Hepatocyte (in vitro differentiated cells): ENCODE data around the gene BCAR1. TPM values are rescaled to one million over a fixed set of nuclear protein-coding genes. Genes with fewer than 3 reads are reported as not detected.
"Not testable (repeated sequence)": the region's sequence is repeated elsewhere in the genome, so short reads cannot be mapped to it uniquely, and the experiment has no call there.

Experiments used
- DNase-seq: peaks from one replicate; pipeline ENCODE4 v3.0.0-alpha.2; 2016; ENCODE audit warnings: low spot score
- H2AFZ ChIP-seq: fragments of 200-600 bp; sonication (generic); 2 replicates; pipeline ENCODE4 v1.6.0; 2016; ENCODE audit warnings: antibody characterized with exemption, mild to moderate bottlenecking
- H3K27ac ChIP-seq: fragments of 200-600 bp; sonication (generic); 2 replicates; pipeline ENCODE4 v1.5.1; 2016; ENCODE audit warnings: mild to moderate bottlenecking
- H3K27me3 ChIP-seq: fragments of 200-600 bp; sonication (generic); 2 replicates; pipeline ENCODE4 v1.6.1; 2016
- H3K36me3 ChIP-seq: fragments of 200-600 bp; sonication (generic); replicated peaks from 2 replicates; pipeline ENCODE4 v1.5.1; 2016; ENCODE audit warnings: low read depth; ENCODE audit not compliant: insufficient read depth
- H3K4me1 ChIP-seq: fragments of 200-600 bp; sonication (generic); 2 replicates; pipeline ENCODE4 v1.5.1; 2016; ENCODE audit warnings: mild to moderate bottlenecking, moderate library complexity; ENCODE audit not compliant: insufficient read depth
- H3K4me2 ChIP-seq: fragments of 200-600 bp; sonication (generic); 2 replicates; pipeline ENCODE4 v1.6.0; 2016
- H3K4me3 ChIP-seq: fragments of 200-600 bp; sonication (generic); 2 replicates; pipeline ENCODE4 v1.5.1; 2016; ENCODE audit warnings: mild to moderate bottlenecking
- H3K79me2 ChIP-seq: fragments of 200-600 bp; sonication (generic); 2 replicates; pipeline ENCODE4 v1.6.0; 2017; ENCODE audit warnings: mild to moderate bottlenecking
- H3K9me2 ChIP-seq: fragments of 200-600 bp; sonication (generic); replicated peaks from 2 replicates; pipeline ENCODE4 v1.6.0; 2017; ENCODE audit warnings: mild to moderate bottlenecking; ENCODE audit not compliant: insufficient read depth
- H3K9me3 ChIP-seq: fragments of 200-600 bp; sonication (generic); 2 replicates; pipeline ENCODE4 v1.5.1; 2016; ENCODE audit warnings: low read depth, mild to moderate bottlenecking
- H4K20me1 ChIP-seq: fragments of 200-600 bp; sonication (generic); 2 replicates; pipeline ENCODE4 v1.6.0; 2016; ENCODE audit warnings: mild to moderate bottlenecking; ENCODE audit not compliant: insufficient read depth, poor library complexity, severe bottlenecking
- EZH2 ChIP-seq: fragments of 200-600 bp; sonication (generic); IDR thresholded peaks from 2 replicates; pipeline ENCODE4 v1.6.1; 2016; ENCODE audit warnings: antibody characterized with exemption, mild to moderate bottlenecking, borderline replicate concordance
- EZH2phosphoT487 ChIP-seq: fragments of 200-600 bp; sonication (generic); IDR thresholded peaks from one replicate; pipeline ENCODE4 v1.6.1; 2018; ENCODE audit warnings: antibody characterized with exemption, mild to moderate bottlenecking, low read depth, moderate library complexity; ENCODE audit not compliant: unreplicated experiment, severe bottlenecking
- WGBS: methylation state at CpG from one replicate; pipeline ENCODE4 v1.1.6; 2016; ENCODE audit warnings: low lambda C conversion rate; ENCODE audit errors: missing lambda C conversion rate; 5-methylcytosine and 5-hydroxymethylcytosine counted together
- polyA plus RNA-seq: library from polyadenylated mRNA; unstranded; fragments of >200 nt; fragmentation: Nextera tagmentation; extraction: Ambion mirVana; gene quantifications from 2 replicates; pipeline ENCODE4 v1.2.1, GENCODE V29; 2016
- total RNA-seq: library from RNA; depleted of rRNA; stranded (reverse); fragments of >200 nt; gene quantifications from 2 replicates; pipeline ENCODE4 v1.2.3, GENCODE V29; 2014
- TF ChIP-seq, protein P1 (sequence below): fragments of 200-600 bp; sonication (generic); IDR thresholded peaks from 2 replicates; pipeline ENCODE4 v1.5.1; 2016; ENCODE audit warnings: antibody characterized with exemption, mild to moderate bottlenecking; ENCODE audit not compliant: poor library complexity

Gene BCAR1
- total and polyA plus RNA-seq, 2 experiments from 2014 or later = 77.3 to 112 TPM

DNA sequence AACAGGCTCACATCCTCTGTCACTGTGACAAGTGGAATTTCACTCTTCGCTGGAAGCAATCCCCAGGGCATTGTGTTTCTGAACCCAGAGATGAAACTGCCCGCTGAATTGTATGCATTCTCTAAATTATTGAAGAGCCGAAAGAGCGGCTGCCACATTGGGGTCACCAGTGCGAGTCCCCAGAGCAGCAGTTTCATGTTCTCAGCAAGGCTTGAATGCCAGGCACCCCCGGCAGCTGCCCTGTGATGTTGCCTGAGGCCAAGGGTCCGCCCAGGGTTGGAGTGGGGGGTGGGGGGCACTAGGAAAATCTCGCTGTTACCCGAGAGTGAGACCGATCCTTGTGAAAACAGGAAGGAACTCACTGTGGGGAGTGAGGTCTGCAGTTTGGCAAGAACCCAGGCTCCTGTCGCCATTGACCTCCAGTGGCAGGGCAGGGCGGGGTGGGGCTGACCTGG is 20.7 kb upstream of the BCAR1 start:
- H3K4me2 ChIP-seq = no peak overlapping the region
- TF ChIP-seq EZH2phosphoT487 (no peak), EZH2 (no peak)
- TF ChIP-seq, protein P1, sequence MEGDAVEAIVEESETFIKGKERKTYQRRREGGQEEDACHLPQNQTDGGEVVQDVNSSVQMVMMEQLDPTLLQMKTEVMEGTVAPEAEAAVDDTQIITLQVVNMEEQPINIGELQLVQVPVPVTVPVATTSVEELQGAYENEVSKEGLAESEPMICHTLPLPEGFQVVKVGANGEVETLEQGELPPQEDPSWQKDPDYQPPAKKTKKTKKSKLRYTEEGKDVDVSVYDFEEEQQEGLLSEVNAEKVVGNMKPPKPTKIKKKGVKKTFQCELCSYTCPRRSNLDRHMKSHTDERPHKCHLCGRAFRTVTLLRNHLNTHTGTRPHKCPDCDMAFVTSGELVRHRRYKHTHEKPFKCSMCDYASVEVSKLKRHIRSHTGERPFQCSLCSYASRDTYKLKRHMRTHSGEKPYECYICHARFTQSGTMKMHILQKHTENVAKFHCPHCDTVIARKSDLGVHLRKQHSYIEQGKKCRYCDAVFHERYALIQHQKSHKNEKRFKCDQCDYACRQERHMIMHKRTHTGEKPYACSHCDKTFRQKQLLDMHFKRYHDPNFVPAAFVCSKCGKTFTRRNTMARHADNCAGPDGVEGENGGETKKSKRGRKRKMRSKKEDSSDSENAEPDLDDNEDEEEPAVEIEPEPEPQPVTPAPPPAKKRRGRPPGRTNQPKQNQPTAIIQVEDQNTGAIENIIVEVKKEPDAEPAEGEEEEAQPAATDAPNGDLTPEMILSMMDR = no peak
- no peak for DNase-seq

DNA sequence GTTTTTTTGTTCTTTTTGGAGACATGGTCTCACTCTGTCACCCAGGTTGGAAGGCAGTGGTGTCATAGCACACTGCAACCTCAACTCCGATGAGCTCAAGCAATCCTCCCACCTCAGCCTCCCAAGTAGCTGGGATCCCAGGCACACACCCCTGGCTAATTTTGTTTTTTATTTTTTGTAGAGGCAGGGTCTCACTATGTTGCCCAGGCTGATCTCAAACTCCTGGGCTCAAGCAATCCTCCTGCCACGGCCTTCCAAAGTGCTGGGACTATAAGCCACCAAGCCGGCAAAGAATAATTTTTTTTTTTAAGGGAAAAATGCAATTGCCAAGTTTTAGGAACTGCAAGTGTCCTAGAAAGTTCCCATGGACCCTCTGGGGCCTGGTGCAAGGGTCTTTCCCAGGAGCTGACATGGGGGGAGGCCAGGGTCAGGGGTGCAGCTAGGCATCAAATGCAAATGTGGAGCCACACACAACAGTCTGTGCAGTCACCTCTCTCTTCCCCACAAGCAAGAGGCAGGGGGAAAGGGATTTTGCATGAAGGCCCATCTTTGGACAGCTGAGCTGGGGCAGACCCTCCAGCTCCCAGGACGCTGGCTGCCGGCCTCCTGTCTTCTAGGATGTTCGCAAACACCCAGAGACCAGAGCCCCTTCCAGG is 20.1 kb upstream of the BCAR1 start:
- H2AFZ ChIP-seq = no peak overlapping the region
- H3K9me3 ChIP-seq = no peaks in the 10 kb centered on the region
- WGBS = 73% methylated on average over 6 of the region's 6 CpGs

More for the DNA sequence above, 20.7 kb upstream of the BCAR1 start:
- Histone ChIP-seq H3K27ac (no peak overlapping the region), H3K4me1 (peaks cover 8% of the 10 kb centered on the region), H3K4me3 (no peak overlapping the region), H4K20me1 (no peaks in the 10 kb centered on the region), H3K27me3 (no peaks in the 10 kb centered on the region), H2AFZ (no peak overlapping the region), H3K9me3 (no peaks in the 10 kb centered on the region), H3K36me3 (no peaks in the 10 kb centered on the region), H3K9me2 (no peaks in the 10 kb centered on the region), H3K79me2 (no peaks in the 10 kb centered on the region)
- WGBS = 66% methylated on average over 12 of the region's 12 CpGs

DNA sequence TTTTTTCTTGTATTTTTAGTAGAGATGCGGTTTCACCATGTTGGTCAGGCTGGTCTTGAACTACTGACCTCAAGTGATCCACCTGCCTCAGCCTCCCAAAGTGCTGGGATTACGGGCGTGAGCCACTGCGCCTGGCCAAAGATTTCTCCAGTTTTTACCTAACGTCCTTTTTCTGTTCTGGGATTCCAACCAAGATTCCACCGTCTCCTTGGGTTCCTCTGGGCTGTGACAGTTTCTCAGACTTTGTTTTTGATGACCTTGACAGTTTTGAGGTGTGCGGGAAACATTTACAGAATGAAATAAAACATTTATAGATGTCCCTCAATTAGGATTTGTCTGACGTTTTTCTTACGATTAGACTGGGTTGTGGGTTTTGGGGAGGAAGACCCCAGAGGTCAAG is 17.9 kb upstream of the BCAR1 start:
- peaks cover 20% of the 10 kb centered on the region for H3K79me2 ChIP-seq
- H4K20me1 ChIP-seq, H3K36me3 ChIP-seq, DNase-seq, H3K9me3 ChIP-seq, H3K4me2 ChIP-seq, H2AFZ ChIP-seq, H3K9me2 ChIP-seq, H3K4me3 ChIP-seq, H3K27me3 ChIP-seq, H3K27ac ChIP-seq: not testable (repeated sequence)
- WGBS = 86% methylated on average over 9 of the region's 9 CpGs
- H3K4me1 ChIP-seq = peaks cover 21% of the 10 kb centered on the region

More for the DNA sequence above, 20.1 kb upstream of the BCAR1 start:
- H3K36me3 ChIP-seq = no peaks in the 10 kb centered on the region
- H3K27ac ChIP-seq = no peak overlapping the region
- no peaks in the 10 kb centered on the region for H3K9me2 ChIP-seq
- H3K4me3 ChIP-seq = no peak overlapping the region
- TF ChIP-seq, protein P1 = no peak
- TF ChIP-seq EZH2phosphoT487 (no peak), EZH2 (no peak)
- no peaks in the 10 kb centered on the region for H3K27me3 ChIP-seq
- H3K4me1 ChIP-seq = peaks cover 12% of the 10 kb centered on the region
- no peaks in the 10 kb centered on the region for H4K20me1 ChIP-seq
- peaks cover under 1% of the 10 kb centered on the region for H3K79me2 ChIP-seq
- no peak for DNase-seq
- no peak overlapping the region for H3K4me2 ChIP-seq

DNA sequence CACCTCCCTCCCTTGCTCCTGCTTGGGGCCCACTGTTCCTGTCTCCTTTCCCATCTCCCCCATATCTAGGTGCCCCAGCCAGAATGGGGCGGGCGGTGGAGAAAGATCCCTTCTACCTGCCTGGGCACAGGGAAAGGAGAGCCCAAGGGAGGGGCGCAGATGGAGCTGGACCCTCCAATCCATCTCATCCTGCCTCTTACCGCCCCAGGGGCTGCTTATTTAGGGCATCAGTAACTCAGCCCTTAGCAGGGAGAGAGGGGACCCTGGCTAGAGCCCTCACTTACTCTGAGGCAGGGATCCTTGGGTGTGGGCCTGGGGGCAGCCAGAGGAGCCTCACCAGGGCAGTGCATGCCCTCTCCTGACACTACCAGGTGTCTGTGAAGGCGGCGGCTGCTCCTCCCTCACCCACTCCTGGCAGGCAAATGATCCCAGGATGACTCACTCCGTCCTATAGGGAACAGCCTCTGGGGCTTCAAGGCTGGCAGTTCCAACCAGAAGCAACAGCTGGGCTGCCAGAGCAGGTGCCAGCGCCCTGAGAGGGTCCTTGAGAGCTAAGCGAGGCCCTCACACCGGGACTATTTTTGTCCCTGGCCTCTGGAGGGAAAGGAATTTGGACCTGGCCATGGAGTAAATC is 16.3 kb upstream of the BCAR1 start:
- no peak overlapping the region for H2AFZ ChIP-seq
- peaks cover 36% of the 10 kb centered on the region for H3K79me2 ChIP-seq
- WGBS = 74% methylated on average over 10 of the region's 10 CpGs
- peaks cover 37% of the 10 kb centered on the region for H3K4me1 ChIP-seq
- TF ChIP-seq EZH2 = no peak
- TF ChIP-seq EZH2phosphoT487 = no peak
- TF ChIP-seq, protein P1 = no peak
- no peaks in the 10 kb centered on the region for H3K27me3 ChIP-seq
- no peaks in the 10 kb centered on the region for H3K36me3 ChIP-seq
- peaks cover 15% of the 10 kb centered on the region for H4K20me1 ChIP-seq
- H3K4me2 ChIP-seq = no peak overlapping the region
- no peak overlapping the region for H3K4me3 ChIP-seq
- peak; percentile 85 for DNase-seq
- H3K9me3 ChIP-seq = no peaks in the 10 kb centered on the region
- no peaks in the 10 kb centered on the region for H3K9me2 ChIP-seq
- peak overlapping the region; percentile 53 for H3K27ac ChIP-seq
